CD4-positive, alpha-beta T cell treated with Interleukin-2 at 100 ng/mL for 4 hours (primary cell): ENCODE measurements around the gene ENTR1.
"Not testable (repeated sequence)": the region's sequence is repeated elsewhere in the genome, so short reads cannot be mapped to it uniquely, and the experiment has no call there.

Experiments
- DNase-seq: peaks from one replicate; pipeline ENCODE4 v3.0.0-alpha.2; 2020; ENCODE audit warnings: low spot score

Gene ENTR1

DNA sequence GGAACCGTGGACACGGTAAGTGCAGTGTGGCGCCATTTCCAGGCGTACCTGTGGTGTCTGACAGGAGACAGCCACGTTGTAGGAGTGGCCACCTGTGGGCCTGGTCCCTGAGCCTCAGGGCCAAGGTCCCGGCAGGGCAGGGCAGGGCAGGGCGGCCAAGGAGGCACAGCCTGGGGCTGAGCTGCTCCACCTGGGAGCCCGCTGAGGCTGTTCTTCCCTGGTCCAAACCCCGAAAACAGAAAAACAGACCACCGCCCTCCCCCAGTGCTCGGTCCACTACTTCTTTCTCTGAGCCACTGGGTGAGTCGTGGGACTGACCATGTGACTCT is 8.6 kb upstream of the ENTR1 start:
- no peak for DNase-seq

DNA sequence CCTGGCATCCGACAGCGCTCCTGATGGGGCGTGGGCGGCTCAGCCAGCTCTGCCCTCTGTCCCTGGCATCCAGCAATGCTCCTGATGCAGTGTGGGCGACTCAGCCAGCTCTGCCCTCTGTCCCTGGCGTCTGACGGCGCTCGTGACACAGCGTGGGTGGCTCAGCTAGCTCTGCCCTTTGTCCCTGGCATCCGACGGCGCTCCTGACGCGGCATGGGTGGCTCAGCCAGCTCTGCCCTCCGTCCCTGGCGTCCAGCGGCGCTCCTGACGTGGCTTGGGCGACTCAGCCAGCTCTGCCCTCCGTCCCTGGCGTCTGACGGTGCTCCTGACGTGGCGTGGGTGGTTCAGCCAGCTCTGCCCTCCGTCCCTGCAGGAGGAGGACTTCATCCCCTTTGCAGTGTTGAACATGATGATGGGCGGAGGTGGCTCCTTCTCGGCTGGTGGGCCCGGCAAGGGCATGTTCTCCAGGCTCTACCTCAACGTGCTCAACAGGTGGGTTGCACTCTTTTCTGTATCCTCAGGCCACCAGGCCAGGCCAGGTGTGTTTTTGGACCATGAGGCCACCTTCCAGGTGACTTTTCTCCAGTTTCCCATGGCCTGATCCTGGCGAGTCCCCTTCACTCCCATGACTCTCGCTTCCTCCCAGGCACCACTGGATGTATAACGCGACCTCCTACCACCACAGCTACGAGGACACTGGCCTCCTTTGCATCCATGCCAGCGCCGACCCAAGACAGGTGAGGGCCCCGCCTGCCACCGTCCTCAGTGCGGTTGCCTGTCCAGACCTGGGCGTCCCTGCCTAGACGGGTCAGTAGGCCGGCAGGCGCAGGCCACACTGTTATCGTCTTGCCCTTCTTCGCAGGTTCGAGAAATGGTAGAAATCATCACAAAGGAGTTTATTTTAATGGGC is 8.0 kb upstream of the ENTR1 start:
- no peak for DNase-seq

DNA sequence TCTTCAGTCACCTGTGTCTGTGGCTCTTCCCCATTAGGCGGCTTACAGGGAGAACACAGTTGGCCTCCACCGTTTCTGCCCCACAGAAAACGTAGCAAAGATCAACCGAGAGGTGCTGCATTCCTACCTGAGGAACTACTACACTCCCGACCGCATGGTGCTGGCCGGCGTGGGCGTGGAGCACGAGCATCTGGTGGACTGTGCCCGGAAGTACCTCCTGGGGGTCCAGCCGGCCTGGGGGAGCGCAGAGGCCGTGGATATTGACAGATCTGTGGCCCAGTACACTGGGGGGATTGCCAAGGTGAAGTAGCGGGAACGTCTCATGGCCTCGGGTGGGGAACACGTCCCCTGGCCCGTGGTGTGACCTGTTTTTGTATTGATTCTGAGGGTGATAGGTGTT is 6.5 kb upstream of the ENTR1 start:
- DNase-seq, result no peak

DNA sequence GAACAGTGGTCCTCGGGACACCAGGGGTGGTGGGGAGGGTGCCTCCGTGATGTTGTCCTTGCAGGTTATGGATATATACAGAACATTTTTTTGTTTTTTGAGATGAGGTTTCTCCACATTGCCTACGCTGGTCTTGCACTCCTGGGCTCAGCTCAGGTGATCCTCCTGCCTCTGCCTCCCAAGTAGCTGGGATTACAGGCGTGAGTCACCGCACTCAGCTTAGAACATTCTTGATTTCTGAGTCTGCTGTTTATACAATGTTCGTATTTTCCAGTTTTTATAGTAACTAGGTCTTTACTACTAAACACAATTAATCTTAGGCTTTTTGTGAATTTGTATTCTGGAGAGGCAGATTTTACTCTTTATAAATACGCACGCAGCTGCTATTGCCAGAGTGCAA is 6.0 kb upstream of the ENTR1 start:
- no peak for DNase-seq

DNA sequence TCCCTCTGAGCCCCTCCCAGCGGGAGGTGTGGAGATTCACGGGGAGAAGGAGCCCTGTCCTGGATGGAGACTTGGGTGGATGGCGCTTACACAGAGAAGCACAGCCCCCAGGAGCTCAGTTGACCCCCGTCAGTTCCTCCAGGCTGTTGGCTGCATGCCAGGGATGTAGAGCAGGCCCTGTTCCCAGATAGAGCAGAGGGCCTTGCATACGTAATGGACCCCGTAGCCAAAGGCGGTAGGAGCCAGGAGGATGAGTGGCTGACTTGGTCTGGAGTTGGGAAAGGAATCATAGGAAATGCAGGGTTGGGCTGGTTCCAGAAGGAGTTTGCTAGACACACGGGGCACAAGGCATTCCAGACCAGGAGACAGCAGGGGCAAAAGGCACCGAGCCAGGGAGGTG is 2.5 kb upstream of the ENTR1 start:
- no peak for DNase-seq

DNA sequence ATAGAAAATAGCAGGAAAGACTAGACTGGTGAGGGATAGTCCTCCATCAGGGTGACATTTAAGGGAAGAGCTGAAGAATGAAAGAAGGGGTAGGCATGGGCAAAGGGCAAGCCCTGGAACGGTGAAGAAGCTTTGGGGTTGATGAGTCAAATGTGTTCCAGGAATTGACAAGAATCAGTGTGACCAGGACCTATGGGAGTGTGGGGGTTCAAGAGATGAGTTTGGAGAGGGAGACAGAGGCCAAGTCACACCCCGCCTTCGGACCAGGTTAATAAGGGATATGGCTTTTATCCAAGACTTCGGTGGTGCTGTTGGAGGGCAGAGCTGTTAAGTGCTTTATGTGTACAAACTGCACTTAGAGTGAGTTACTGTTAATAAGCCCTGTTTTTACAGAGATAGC is 964 bp upstream of the ENTR1 start:
- no peak for DNase-seq

DNA sequence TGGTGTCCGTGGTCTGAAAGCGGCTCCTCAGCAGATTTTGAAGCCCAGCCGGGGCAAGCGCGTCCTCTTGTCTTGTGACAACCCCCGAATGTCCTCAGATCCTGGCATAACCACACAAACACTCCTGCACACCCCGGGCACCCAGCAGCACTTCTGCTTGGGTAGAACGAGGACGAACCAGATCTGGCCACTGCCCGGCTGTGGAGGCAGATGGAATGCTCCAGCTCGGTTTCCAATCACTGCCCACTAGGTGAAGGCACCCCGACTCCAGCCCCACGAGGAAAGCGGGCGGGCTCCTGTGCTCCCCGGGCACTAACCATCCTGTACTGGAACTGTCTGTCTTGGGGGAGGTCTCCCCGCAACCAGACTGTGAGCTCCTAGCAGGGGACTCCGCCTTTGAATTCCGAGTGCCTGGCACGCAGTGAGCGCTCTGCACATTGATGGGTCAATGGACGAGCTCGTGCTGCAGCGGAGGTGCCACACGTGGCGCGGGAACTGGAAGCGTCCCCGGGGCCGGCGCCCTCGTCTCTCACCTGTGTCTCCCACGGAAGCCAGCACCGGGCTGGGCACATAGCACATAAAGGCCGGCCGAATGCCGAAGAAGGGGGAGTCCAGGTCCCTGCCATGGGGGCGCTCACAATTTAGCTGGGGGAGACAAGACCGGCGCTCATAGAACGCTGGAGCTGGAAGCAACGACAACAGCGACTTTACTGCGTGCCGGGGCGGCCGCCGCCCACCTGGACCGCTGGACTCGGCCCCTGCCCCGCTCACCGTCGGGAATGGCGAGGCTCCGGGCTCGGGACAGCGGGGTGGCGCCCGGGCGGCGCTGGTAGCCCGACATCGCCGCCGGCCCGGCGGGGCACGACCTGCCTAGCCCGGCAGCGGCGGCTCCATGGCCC is 608 bp downstream of the ENTR1 start:
- DNase-seq, result peak; percentile 28

DNA sequence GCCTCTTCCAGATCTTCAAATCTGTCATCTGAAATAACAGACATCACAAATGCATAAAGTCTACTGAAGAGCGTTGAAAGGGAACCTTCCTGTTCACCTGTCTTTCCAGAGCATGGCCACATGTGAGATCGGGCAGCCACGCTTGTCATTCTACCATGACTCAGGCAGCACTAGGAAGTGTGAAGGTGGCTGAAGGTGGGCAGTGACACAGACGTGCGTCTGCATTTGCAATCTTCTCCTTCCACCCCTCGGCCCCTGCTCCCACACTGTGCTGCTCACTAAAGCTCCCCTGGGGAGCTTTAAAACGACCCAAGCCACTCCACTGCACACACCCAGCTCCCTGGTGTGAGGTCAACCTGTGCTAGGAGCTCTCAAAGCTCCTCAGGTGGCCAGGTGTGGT is 2.5 kb downstream of the ENTR1 start:
- DNase-seq, result peak; percentile 16

DNA sequence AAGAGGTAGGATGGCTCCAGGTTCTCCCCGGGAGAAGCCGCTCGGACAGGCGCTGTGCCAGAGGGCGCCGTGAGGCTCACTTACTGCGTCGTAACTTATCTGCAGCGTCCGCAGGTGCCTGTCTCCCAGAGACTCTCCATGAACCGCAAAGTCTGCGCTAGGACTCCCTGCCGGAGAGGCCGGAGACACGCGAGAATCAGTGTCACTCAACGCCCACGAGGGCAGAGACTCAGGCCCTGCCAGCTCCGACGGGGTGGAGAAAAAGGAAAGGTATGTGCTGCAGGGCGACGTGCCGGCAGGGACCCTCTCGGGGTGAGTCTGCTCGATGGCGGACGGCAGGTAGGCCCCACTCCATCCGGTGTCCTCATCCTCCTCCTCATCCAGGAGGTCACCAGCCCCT is 3.4 kb downstream of the ENTR1 start:
- not testable (repeated sequence) for DNase-seq

DNA sequence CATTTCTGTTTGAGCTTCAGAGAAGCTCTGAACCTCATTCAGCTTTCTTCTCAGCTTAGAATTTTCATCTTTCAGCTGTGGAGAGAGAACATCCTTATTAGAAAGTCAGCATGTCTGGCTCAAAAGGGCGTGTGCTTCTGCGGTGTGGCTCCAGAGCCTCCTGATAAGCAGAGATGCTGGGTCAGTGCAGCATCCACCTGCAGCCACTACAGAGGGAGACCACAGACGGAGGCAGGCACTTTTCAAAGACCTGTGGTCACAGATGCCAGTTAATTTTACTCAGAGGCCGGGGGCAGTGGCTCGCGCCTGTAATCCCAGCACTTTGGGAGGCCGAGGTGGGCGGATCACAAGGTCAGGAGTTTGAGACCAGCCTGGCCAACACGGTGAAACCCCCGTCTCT is 4.5 kb downstream of the ENTR1 start:
- not testable (repeated sequence) for DNase-seq

DNA sequence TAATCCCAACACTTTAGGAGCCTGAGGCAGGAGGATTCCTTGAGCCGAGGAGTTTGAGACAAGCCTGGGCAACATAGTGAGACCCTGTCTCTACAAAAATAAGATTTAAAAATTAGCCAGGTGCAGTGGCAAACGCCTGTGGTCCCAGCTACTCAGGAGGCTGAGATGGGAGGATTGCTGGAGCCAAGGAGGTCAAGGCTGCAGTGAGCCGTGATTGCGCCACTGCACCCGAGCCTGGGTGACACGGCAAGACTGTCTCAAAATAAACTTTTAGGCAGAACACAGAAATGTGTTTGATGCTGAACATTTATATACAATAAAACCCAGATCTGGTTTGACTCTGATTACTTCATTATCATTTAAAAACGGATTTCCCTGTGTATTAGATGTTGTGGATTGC is 4.9 kb downstream of the ENTR1 start:
- no peak for DNase-seq

DNA sequence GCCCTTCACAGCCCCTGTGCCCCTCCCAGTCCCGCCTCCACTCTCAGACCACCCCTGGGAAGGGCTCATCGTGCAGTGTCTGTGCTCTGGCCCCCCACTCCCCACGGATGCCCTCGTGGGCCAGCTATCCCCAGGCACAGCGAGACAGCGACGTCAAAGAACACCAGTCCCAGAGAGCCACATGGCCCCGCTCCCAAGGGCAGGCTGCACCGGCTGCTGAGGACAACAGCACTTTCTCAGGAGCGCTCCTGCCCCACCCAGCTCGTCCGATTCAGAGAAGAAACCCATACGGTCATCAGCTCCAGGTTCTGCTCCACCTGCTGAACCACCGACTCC is 5.6 kb downstream of the ENTR1 start:
- no peak for DNase-seq

DNA sequence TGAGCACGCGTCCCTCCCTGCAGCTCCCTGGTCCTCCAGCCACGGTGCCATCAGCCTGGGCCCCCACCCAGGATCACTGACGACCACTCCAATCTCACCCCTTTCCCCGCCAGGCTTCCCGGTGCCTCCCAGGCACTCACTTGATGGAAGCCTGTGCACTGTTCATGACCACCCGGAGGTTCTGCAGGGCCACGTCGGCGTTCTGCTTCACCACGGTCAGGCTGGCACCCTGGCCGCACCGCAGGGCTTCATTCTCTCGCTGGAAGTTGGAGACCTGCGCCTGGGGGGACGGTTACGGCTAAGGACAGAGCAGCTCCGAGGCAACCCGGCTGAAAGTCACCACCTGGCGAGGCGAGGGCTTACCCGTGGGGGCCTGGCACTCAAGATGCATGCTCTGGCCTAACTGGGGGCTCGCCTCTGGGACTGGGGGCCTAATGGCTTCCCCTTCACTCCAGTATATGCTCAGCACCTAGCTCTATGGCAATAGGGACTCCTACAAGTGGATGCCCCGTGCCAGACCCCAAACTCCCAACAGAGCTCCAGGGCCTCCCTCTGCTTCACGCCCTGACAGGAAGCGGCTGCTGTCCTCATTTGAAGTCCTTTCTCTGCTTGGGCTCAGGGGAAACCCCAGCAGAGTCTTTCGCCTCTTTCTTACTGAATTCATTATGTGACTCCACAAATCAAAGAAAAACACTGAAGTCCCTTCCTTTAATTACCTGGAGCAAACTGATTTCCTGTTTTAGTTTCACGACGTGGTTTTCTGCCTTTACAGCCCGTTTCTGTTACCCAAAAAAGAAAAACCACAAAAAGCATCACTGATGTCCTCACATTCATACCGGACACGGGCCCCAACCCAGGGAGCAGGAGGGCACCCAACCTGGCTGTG is 6.3 kb downstream of the ENTR1 start:
- peak; percentile 47 for DNase-seq

DNA sequence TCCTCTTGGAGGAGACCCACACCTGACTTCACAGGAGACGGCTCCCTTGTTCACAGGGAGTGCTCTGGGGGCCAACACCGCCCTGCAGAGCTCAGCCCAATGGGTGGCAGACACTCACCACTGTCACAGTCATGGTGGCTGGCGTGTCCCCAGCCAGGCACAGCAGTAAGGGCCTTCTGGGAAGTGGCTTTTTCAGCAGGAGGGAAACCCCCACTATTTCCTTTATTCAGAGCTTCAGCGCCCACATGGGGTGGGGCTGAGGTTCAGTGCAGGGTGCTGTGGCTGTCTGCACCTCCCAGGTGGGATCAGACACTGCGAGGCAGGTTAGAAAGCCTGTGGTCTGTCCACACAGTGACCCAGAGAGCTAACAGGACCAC is 6.9 kb downstream of the ENTR1 start:
- peak; percentile 89 for DNase-seq

DNA sequence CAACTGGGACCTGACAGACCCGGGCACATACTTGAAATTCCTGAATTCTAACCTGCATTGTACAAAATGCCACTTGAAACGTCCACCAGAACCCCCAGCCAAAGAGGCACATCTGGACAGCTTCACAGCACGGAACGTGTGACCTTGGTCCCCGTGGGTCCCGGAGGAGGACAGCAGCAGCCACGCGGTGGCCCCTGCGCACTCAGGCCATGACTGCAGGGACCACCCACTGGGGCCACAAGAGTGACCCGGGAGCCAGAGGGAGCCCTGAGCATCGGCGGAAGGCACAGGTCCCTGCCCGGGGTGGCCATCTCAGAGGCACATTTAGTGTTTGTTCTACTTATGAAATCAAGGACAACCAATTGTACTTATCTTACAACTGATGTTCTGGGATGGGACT is 8.3 kb downstream of the ENTR1 start:
- DNase-seq, result no peak

DNA sequence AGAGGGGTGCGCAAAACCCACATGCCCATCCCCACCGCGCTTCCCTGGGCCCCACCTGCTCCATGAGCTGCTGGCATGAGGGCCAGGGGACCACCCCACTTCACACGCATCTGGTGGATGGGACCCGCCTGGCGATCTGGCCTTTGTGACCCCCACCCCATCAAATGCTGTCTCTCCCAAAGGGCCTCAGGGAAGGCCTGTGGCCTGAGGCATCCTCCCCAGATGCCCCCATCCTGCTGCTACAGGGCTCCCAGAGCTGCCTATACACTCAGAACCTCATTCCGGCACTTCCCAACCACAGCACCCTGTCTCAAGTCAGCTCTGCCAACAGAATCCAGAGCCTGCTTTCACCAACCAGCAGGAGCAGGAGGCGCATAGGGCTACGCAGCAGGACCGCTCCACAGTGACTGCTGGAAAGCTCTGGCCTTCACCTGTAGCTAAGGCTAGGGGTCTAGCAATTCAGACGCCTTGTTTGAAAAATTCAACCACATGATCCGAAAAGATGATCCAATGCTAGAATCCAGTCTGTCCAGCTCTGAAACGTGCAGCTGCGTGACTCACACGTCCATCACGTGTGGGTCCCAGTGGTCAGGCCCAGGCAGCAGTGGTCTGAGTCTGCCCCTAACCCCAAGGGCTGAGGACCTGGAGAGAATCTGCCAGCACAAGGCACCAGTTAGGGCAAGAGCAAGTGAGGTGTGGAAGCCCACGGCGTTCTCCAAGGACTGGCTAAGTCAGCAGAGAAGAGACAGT is 9.1 kb downstream of the ENTR1 start:
- no peak for DNase-seq

DNA sequence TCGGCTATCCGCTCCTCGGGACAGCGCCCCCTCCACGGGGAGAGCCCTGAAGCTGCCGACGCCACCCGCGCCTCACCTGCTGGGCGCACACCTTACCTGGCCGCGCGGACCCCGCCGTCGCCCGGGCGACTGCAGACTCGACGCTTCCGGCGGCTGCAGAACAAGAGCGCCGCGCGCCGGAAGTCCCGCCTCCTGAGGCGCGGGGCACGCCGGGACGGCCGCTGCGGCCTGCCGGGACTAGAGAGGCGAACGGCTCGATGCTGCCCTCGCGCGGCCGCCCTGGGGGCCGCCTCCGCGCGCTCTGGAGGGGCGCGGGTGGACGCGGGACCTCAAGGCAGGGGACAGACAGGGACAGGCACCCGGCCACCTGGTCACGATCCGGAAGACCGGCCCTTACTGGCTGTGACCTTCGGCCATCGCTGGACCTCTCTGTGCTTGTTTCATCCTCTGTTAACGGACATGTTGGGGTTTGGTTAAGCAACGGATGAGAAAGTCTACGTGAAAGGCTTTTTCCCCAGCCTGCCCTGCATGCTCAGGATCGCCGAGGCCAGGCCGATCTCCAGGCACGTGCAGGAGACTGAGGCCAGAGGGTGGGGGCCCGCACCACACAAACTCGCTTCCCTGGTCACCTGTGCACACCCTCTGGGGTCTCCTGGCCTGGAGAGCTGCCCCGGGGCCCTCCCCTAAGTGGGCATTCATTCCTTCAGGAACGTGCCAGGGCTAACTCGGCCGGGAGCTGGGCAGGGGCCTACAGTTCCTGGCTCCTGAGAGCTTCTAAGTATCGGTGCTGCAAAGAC is 10.2 kb downstream of the ENTR1 start, which contains the start of gene SNAPC4:
Gene SNAPC4 (minus strand): TSS at position 133 of the 797 bp plus-strand sequence. CDS start 1,742 bp downstream, outside the sequence.
- peak; percentile 88 for DNase-seq

DNA sequence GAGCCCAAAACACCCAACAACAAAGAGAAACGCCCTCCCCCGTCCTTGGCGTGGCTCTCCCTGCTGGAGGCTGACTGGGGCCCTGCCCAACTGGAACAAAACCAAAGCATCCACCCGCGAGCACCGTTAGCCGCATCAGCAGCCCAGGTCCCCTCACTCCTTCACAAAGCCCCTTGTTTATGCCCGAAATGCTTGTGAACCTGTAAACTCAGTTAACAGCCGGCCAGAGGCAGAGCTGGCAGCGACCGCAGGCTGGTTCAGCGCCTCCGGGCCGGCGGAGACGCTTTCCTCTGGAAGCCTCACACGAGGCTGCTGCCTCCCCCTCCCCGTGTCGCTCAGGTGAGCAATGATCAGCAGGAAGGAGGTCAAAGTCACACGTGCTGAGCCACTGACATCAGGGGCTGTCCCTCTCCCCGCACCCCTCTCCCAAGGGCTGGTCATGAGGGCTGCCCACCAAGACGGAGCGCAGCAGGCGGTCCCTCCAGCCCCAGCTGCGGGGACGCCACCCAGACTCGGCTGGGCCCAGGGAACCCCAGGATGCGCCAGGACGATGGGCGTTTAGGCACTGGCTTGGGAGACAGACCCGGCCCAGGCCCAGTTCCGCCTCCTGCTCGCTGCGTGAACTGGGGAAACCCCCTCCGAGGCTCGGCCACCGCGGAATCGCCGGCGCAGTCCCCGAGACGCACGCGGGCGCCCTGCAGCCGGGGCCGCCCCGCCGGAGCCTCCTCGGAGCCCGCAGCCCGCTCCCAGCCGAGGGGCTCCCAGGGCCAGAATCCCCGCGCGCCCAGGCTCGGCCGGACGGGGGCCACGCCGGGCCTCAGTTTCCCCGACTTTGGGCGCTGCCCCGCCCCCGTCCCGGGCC is 11.0 kb downstream of the ENTR1 start:
- DNase-seq, result peak; percentile 32

DNA sequence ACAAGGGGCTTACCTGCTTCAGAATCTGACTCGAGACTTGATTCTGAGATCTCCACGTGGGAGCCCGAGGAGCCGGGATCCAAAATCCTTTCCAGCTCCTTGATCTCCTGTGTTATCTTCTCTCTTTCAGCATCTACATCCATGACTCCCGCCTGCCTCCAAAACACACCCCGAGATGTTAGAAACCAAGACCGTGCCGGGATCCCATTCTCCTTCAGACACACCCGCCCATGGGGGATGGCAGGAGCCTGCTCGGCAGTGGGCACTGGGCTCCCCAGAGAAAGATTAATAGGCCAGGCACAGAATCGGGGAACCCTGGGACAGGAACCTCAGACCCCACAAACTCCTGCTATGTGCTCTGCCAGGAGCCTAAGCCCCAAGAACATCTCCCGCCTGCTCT is 12.1 kb downstream of the ENTR1 start:
- no peak for DNase-seq

DNA sequence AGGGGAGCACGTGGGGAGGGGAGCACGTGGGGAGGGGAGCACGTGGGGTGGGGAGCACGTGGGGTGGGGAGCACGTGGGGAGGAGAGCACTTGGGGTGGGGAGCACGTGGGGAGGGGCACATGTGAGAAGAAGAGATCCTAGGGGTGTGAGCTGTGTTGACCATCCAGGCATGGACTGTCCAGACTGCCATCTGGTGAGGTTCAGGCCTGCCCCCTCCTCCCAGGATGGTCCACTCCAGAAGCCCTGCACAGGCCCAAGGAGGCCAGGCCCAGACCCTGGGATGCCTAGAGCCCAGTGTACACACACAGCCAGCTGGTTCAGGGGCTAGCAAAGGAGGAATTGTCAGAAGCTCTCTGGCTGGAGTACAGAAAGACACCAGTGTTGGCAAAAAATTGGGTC is 12.8 kb downstream of the ENTR1 start:
- no peak for DNase-seq
